ENCODE results near the gene WWOX. TPM values are rescaled to one million over a fixed set of nuclear protein-coding genes. Genes with fewer than 3 reads are reported as not detected.

Gene WWOX
- total and polyA plus RNA-seq, 2 of the 8 experiments (the other 6 are each of a cell fraction or from before 2014, with no cell fraction given) = 5.4 to 16.7 TPM

DNA sequence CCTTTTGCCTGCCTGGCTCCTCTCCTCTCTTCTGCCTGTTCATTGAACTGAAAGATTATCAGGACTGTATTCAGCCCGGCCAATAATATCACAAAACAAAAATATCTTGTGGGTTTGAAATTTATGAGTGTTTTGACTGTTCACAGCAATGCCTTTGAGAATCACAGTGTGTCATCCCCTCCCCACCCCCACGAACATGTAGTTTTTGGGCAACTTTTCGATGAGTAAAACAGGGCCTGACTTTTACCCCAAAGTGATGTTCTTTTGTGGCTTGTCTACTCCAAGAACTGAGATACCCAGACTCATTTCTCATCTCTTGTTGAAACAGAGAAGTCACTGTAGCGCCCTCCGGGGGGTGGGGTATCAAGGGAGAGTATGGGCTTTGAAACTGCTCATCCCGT is 675.7 kb downstream of the WWOX start (continued):
- TF ChIP-seq MAFK (IDR thresholded peaks at IDR 0.05; ENCODE audit: low read depth, low read length) (no peak), GTF2F1 (IDR thresholded peaks at IDR 0.05; ENCODE audit: borderline replicate concordance, low read depth, low read length) (no peak), CTBP2 (IDR thresholded peaks at IDR 0.05; ENCODE audit: borderline replicate concordance, insufficient read depth, insufficient read length, low read length) (no peak), TBP (IDR thresholded peaks at IDR 0.05; ENCODE audit: low read depth, low read length) (no peak), POLR2AphosphoS5 (IDR thresholded peaks at IDR 0.05; ENCODE audit: low read depth, low read length) (no peak), SRF (IDR thresholded peaks at IDR 0.05; ENCODE audit: low read depth, low read length) (no peak)

All from H1 (cell line).